ENCODE data around the gene FOXP1.

DNA sequence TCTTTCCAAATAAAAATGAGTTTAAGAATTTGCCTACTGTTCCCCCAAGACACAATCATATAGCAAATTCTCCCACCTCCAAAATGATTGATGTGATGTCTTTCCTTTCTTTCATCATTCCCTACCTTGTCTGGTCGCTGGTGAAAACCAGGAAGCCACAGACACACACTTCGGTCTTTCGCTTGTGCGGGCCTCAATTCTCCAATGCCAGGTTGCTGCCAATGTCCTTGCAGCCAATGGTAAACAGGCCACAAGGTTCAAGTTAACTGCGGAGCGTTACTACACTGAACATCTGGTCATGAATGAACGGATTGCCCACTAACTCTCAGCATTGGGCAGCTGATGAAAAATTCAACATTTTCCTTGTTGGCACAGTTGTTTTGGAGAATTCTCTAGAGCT is 192.2 kb downstream of the FOXP1 start:
- TF ChIP-seq, protein P1, sequence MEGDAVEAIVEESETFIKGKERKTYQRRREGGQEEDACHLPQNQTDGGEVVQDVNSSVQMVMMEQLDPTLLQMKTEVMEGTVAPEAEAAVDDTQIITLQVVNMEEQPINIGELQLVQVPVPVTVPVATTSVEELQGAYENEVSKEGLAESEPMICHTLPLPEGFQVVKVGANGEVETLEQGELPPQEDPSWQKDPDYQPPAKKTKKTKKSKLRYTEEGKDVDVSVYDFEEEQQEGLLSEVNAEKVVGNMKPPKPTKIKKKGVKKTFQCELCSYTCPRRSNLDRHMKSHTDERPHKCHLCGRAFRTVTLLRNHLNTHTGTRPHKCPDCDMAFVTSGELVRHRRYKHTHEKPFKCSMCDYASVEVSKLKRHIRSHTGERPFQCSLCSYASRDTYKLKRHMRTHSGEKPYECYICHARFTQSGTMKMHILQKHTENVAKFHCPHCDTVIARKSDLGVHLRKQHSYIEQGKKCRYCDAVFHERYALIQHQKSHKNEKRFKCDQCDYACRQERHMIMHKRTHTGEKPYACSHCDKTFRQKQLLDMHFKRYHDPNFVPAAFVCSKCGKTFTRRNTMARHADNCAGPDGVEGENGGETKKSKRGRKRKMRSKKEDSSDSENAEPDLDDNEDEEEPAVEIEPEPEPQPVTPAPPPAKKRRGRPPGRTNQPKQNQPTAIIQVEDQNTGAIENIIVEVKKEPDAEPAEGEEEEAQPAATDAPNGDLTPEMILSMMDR (IDR thresholded peaks at IDR 0.05): no peak
- TF ChIP-seq POLR2A (IDR thresholded peaks at IDR 0.05): no peak
